Astrocyte (in vitro differentiated cells and primary cell): ENCODE results near the gene OR51B6. TPM values are rescaled to one million over a fixed set of nuclear protein-coding genes. Genes with fewer than 3 reads are reported as not detected.

Experiments used
- DNase-seq: peaks from one replicate; pipeline ENCODE4 v3.0.0-alpha.2; 2010; ENCODE audit warnings: low read depth
- FAIRE-seq: peaks from 2 replicates; lab custom pipeline; 2011; peaks lifted over from hg19 to GRCh38; lab: Jason Lieb, UNC
- H2AFZ ChIP-seq: 2 replicates; pipeline ENCODE4 v1.6.0; 2012; ENCODE audit warnings: low read depth, low read length, inconsistent platforms
- H3K27ac ChIP-seq: 2 replicates; pipeline ENCODE4 v1.5.1; 2011; ENCODE audit warnings: low read depth, low read length, inconsistent platforms
- H3K27me3 ChIP-seq: 2 replicates; pipeline ENCODE4 v1.6.0; 2011; ENCODE audit warnings: low read length, inconsistent platforms; ENCODE audit not compliant: insufficient read depth
- H3K36me3 ChIP-seq: 2 replicates; pipeline ENCODE4 v1.5.1; 2011; ENCODE audit warnings: low read length, inconsistent platforms; ENCODE audit not compliant: insufficient read depth
- H3K4me1 ChIP-seq: 2 replicates; pipeline ENCODE4 v1.5.1; 2011; ENCODE audit warnings: low read length, inconsistent platforms; ENCODE audit not compliant: insufficient read depth
- H3K4me2 ChIP-seq: 2 replicates; pipeline ENCODE4 v1.6.0; 2012; ENCODE audit warnings: low read length, inconsistent platforms
- H3K4me3 ChIP-seq: 2 replicates; pipeline ENCODE4 v1.5.1; 2011; ENCODE audit warnings: low read depth, mild to moderate bottlenecking, low read length, inconsistent platforms; ENCODE audit not compliant: insufficient read depth
- H3K79me2 ChIP-seq: 2 replicates; pipeline ENCODE4 v1.6.0; 2012; ENCODE audit warnings: mild to moderate bottlenecking, low read length, inconsistent platforms; ENCODE audit not compliant: insufficient read depth
- H3K9ac ChIP-seq: 2 replicates; pipeline ENCODE4 v1.6.0; 2012; ENCODE audit warnings: mild to moderate bottlenecking, low read length, inconsistent platforms
- H3K9me3 ChIP-seq: 2 replicates; pipeline ENCODE4 v1.5.1; 2012; ENCODE audit warnings: low read depth, mild to moderate bottlenecking, low read length, inconsistent platforms; ENCODE audit not compliant: insufficient read depth
- H4K20me1 ChIP-seq: 2 replicates; pipeline ENCODE4 v1.6.0; 2012; ENCODE audit warnings: low read length, inconsistent platforms; ENCODE audit not compliant: insufficient read depth
- H3K27ac Mint-ChIP-seq: one replicate; pipeline ENCODE4 v1.8.0; 2021; ENCODE audit warnings: mild to moderate bottlenecking, mixed read lengths; ENCODE audit not compliant: unreplicated experiment
- H3K27me3 Mint-ChIP-seq: one replicate; pipeline ENCODE4 v1.8.0; 2021; ENCODE audit warnings: low read depth, mixed read lengths; ENCODE audit not compliant: unreplicated experiment
- H3K36me3 Mint-ChIP-seq: one replicate; pipeline ENCODE4 v1.8.0; 2021; ENCODE audit warnings: low read depth, mixed read lengths; ENCODE audit not compliant: unreplicated experiment
- H3K4me1 Mint-ChIP-seq: one replicate; pipeline ENCODE4 v1.8.0; 2021; ENCODE audit warnings: low read depth, mixed read lengths; ENCODE audit not compliant: unreplicated experiment
- H3K4me3 Mint-ChIP-seq: one replicate; pipeline ENCODE4 v1.8.0; 2021; ENCODE audit warnings: mild to moderate bottlenecking, moderate library complexity, mixed read lengths; ENCODE audit not compliant: unreplicated experiment
- H3K9me3 Mint-ChIP-seq: one replicate; pipeline ENCODE4 v1.8.0; 2021; ENCODE audit warnings: mild to moderate bottlenecking, mixed read lengths; ENCODE audit not compliant: unreplicated experiment
- EZH2 ChIP-seq: IDR thresholded peaks from 2 replicates; pipeline ENCODE4 v1.6.1; 2012; ENCODE audit warnings: mild to moderate bottlenecking, low read length, inconsistent platforms; ENCODE audit not compliant: insufficient read depth
- total RNA-seq: library from RNA; stranded (reverse); gene quantifications from 2 replicates; pipeline ENCODE4 v1.2.1, GENCODE V29; 2021
- TF ChIP-seq, protein P1 (sequence below): IDR thresholded peaks from 2 replicates; pipeline ENCODE4 v1.5.1; 2011; ENCODE audit warnings: low read depth, mild to moderate bottlenecking, inconsistent platforms, low read length, moderate library complexity; ENCODE audit not compliant: insufficient read depth

Gene OR51B6
- total RNA-seq, 1 donor from 2014 or later = not detected

DNA sequence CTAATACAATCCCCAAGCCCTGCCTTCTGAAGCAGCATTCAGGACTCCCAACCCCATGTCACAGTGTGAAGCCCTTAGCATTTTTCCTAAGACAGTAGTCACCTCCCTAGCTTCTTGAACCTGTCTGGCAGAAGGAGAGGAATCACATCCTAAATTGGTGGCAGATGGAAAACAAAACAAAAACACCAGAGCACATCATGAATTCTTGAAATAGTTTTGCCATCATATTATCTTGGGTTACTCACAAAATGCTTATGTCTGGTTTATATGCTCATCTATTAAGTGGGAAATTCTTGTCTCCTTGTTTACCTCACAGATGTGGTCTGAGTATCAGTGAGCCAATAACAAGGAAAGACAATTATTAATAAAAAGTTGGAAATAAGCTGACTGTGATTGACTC is 47.6 kb downstream of the OR51B6 start:
- FAIRE-seq (no peak), DNase-seq (no peak)
- H3K27me3 ChIP-seq = no peaks in the 10 kb centered on the region
- H3K4me1 ChIP-seq = no peaks in the 10 kb centered on the region
- H3K4me2 ChIP-seq = no peak overlapping the region
- H4K20me1 ChIP-seq = no peaks in the 10 kb centered on the region
- no peaks in the 10 kb centered on the region for H3K79me2 ChIP-seq
- no peaks in the 10 kb centered on the region for H3K9me3 Mint-ChIP-seq
- H3K36me3 Mint-ChIP-seq = no peaks in the 10 kb centered on the region
- TF ChIP-seq EZH2 = no peak
- TF ChIP-seq, protein P1, sequence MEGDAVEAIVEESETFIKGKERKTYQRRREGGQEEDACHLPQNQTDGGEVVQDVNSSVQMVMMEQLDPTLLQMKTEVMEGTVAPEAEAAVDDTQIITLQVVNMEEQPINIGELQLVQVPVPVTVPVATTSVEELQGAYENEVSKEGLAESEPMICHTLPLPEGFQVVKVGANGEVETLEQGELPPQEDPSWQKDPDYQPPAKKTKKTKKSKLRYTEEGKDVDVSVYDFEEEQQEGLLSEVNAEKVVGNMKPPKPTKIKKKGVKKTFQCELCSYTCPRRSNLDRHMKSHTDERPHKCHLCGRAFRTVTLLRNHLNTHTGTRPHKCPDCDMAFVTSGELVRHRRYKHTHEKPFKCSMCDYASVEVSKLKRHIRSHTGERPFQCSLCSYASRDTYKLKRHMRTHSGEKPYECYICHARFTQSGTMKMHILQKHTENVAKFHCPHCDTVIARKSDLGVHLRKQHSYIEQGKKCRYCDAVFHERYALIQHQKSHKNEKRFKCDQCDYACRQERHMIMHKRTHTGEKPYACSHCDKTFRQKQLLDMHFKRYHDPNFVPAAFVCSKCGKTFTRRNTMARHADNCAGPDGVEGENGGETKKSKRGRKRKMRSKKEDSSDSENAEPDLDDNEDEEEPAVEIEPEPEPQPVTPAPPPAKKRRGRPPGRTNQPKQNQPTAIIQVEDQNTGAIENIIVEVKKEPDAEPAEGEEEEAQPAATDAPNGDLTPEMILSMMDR = no peak
- H3K36me3 ChIP-seq = no peaks in the 10 kb centered on the region
- H3K9me3 ChIP-seq = no peaks in the 10 kb centered on the region
- H3K27ac Mint-ChIP-seq = no peak overlapping the region
- no peak overlapping the region for H3K4me3 ChIP-seq
- H3K27ac ChIP-seq = no peak overlapping the region
- no peak overlapping the region for H3K4me3 Mint-ChIP-seq
- no peak overlapping the region for H2AFZ ChIP-seq
- H3K4me1 Mint-ChIP-seq = no peaks in the 10 kb centered on the region
- peaks cover 2% of the 10 kb centered on the region for H3K27me3 Mint-ChIP-seq
- no peak overlapping the region for H3K9ac ChIP-seq

Other genes starting within 250 kb of the OR51B6 start
- not detected in 2 replicates for gene OR52A5, start 213.2 kb upstream of the OR51B6 start, total RNA-seq
- gene OR52A1, start 196.8 kb upstream of the OR51B6 start, total RNA-seq = not detected in 2 replicates
- not detected in 2 replicates for gene OR51V1, start 150.8 kb upstream of the OR51B6 start, total RNA-seq
- not detected in 2 replicates for gene HBB, start 124.4 kb upstream of the OR51B6 start, total RNA-seq
- gene HBD, start 117.0 kb upstream of the OR51B6 start, total RNA-seq = not detected in 2 replicates
- gene HBG1, start 101.7 kb upstream of the OR51B6 start, total RNA-seq = not detected in 2 replicates
- gene HBG2, start 96.7 kb upstream of the OR51B6 start, total RNA-seq = not detected in 2 replicates
- gene HBE1, start 81.6 kb upstream of the OR51B6 start, total RNA-seq = not detected in 2 replicates
- gene OR51B4, start 49.6 kb upstream of the OR51B6 start, total RNA-seq = not detected in 2 replicates
- gene OR51B2, start 27.2 kb upstream of the OR51B6 start, total RNA-seq = not detected in 2 replicates
- not detected in 2 replicates for gene OR51B5, start 8.0 kb upstream of the OR51B6 start, total RNA-seq
- not detected in 2 replicates for gene OR51M1, start 32.3 kb downstream of the OR51B6 start, total RNA-seq
- gene OR51Q1, start 70.6 kb downstream of the OR51B6 start, total RNA-seq = not detected in 2 replicates
- not detected in 2 replicates for gene OR51I1, start 90.0 kb downstream of the OR51B6 start, total RNA-seq
- not detected in 2 replicates for gene OR51I2, start 97.8 kb downstream of the OR51B6 start, total RNA-seq
- not detected in 2 replicates for gene OR52D1, start 137.2 kb downstream of the OR51B6 start, total RNA-seq
- gene UBQLN3, start 158.4 kb downstream of the OR51B6 start, total RNA-seq = not detected in 2 replicates
- gene UBQLNL, start 165.2 kb downstream of the OR51B6 start, total RNA-seq = 0.27 TPM in 1 of 2 replicates, not detected in the other
- not detected in 2 replicates for gene OR52H1, start 197.0 kb downstream of the OR51B6 start, total RNA-seq
- not detected in 2 replicates for gene OR52B6, start 229.4 kb downstream of the OR51B6 start, total RNA-seq
- 17.6 and 23.9 TPM in 2 replicates for gene TRIM6, start 245.1 kb downstream of the OR51B6 start, total RNA-seq